ENCODE data around the gene RASGRP3.
A peak's percentile ranks its signal among the peaks of the same experiment; 100 is the strongest.

The RASGRP3 gene

GRCh38 chr2:33579227-33579626 lies 102.8 kb downstream of the RASGRP3 start:
- no peak for DNase-seq (ENCODE audit: low read depth, low spot score)

- DNase-seq (ENCODE audit: low read depth, low spot score): no peak
Measured at GRCh38 chr2:33581872-33582271, 105.4 kb downstream of the RASGRP3 start.

- peak; percentile 63 for DNase-seq (ENCODE audit: low read depth, low spot score)
Measured at GRCh38 chr2:33583194-33583938, 106.9 kb downstream of the RASGRP3 start.

GRCh38 chr2:33586766-33587165 lies 110.3 kb downstream of the RASGRP3 start:
- no peak for DNase-seq (ENCODE audit: low read depth, low spot score)

DNA sequence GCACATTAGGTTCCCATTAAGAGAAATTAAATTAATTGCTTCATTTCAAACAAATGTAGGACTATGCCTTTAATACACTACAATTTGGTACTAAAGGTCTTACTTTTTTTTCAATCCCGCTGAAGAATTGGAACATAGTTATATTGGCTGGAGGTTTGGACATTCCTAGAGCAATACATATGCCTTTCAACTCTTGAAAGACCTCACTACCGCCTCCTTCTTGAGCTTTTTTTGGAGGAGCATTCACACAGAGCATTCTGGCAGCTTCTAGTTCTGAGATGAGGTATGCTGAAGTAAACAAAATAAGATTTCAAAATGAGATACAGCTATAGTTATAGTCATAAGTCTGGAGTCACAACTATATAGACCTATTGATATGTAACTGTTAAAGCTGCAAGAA lies 111.8 kb downstream of the RASGRP3 start:
- no peak for DNase-seq (ENCODE audit: low read depth, low spot score)

DNA sequence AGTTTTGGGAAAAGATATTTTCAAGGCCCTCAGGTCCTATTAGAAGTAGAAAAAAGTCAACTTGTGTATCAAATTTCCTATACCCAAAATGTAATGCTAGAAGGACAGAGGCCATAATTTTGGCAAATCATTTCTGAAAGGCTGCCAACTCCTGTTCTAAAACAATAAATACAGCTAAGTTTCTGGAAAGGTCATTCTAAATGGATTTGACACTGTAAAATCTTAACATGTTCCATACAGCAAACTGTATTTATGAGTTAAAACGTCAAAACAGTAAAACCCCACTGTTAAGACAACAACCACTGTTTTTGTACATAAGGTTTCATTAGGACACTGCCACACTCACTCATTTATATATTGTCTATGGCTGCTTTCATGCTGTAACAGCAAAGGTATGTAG lies 113.0 kb downstream of the RASGRP3 start:
- no peak for DNase-seq (ENCODE audit: low read depth, low spot score)

GRCh38 chr2:33595385-33595784 lies 118.9 kb downstream of the RASGRP3 start:
- no peak for DNase-seq (ENCODE audit: low read depth, low spot score)

GRCh38 chr2:33597026-33597425 lies 120.6 kb downstream of the RASGRP3 start:
- DNase-seq (ENCODE audit: low read depth, low spot score): no peak

GRCh38 chr2:33598561-33599174 lies 122.2 kb downstream of the RASGRP3 start:
- peak; percentile 69 for DNase-seq (ENCODE audit: low read depth, low spot score)

DNA sequence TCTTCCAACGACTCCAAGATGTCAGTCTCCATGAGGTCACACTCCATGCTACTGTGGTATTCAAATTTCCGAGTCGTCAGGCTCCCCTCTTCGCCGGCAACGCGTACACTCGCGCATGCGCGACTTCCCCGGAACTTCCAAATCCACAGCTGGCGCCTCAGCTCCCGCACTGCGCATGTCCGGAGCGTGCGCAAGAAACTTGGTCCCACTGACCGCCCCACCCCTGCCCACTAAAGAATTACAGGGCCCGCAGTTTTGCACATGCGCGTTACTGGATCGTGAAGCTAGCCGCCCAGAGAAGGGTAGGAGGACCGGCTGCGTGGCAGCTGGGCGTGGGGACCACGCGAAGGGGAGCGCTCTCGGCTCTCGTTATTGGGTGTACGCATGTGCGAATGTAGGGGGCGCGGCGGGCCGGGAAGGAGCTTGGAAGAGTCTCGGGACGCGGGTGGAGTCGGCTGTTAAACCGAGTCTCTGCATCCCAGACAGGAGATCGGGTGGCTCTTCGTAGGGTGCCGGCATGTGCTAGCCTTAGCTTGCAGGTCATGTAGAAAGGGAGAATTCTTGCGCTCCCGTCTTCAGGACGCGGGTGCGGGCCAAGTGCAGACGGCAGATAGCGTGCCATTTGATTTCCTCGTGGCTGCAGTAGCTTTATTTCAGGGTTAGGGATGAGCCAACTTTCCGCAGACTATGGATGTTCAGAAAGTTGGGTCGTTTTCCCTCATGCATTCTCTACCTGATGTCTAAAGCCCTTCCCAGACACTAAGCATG lies 122.9 kb downstream of the RASGRP3 start, which contains the start of gene FAM98A:
Gene FAM98A (minus strand): TSS at position 125 of the 768 bp plus-strand sequence. CDS start 78 bp downstream, at position 47.
- DNase-seq (ENCODE audit: low read depth, low spot score): peak; percentile 100

DNA sequence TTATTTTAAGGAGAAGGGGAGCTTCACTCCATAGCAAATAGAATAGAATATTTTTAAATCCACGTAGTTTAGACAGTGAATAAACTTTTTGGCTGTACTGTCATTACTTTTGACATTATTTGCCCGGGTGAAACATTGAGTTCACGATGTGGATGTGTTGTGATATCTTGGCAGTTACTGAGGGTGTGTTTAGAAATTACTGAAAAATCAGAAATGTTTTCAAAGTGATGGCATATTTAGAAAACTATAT lies 123.4 kb downstream of the RASGRP3 start:
- no peak for DNase-seq (ENCODE audit: low read depth, low spot score)

- no peak for DNase-seq (ENCODE audit: low read depth, low spot score)
Measured at GRCh38 chr2:33602201-33602830, 125.9 kb downstream of the RASGRP3 start.

DNA sequence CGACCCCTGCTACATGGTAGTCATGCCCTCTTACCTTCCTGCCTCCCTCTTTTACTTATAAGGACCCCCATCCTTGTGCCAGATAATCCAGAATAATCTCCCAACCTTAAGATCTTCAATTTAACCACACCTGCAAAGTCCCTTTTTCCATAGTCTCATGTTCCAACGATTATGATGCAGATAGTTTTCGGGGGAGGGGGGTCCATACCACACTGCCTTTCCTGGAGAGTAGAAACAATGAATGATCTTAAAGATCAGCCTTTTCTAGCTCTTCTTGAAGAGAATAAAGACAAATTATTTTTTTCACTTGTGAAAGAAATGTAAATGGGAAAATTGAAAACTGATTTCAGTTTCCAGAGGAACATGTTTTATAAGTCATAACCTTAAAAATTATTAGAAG lies 127.0 kb downstream of the RASGRP3 start:
- DNase-seq (ENCODE audit: low read depth, low spot score): no peak

DNA sequence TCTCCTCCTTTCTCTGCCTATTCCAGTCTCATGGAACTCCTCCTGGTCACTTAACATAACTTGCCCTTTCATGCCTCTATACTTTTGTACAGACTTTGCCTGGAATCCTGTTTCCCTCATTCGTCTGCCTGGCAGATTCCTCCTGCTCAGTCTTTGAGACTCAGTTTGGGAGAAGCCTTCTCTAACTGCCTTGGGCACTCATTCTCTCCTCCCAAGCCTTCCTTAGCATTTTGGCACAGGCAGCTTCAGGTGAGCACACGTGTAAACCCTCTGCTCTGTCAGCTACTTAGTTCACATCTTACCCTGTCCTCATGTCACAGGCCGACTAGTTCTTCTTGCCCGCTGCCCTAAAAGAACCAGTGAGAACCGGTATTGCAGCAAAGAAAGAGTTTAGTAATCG lies 128.6 kb downstream of the RASGRP3 start:
- no peak for DNase-seq (ENCODE audit: low read depth, low spot score)

GRCh38 chr2:33606100-33606499 lies 129.7 kb downstream of the RASGRP3 start:
- DNase-seq (ENCODE audit: low read depth, low spot score): no peak

- DNase-seq (ENCODE audit: low read depth, low spot score): no peak
Measured at GRCh38 chr2:33606622-33607021, 130.2 kb downstream of the RASGRP3 start.

DNA sequence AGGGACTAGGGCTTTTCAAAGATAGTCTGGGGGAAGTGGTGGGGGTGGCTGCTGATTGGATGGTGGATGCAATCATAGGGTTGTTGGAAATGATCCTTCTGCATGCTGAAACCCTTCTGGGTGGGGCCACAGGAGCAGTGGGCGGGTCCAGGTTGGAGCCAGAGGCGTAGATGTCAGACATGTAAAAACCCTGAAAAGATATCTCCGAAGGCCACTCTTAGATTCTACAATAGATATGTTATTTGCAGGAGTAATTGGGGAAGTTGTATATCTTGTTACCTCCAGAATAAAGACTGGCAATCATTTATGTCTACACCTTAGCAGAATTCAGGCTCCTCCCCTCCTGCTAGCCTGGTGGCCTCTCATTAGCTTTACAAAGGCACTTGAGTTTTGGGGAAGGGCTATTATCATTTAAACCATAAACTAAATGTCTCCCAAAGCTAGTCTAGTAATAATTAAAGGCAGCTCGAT lies 130.8 kb downstream of the RASGRP3 start:
- DNase-seq (ENCODE audit: low read depth, low spot score): no peak

DNA sequence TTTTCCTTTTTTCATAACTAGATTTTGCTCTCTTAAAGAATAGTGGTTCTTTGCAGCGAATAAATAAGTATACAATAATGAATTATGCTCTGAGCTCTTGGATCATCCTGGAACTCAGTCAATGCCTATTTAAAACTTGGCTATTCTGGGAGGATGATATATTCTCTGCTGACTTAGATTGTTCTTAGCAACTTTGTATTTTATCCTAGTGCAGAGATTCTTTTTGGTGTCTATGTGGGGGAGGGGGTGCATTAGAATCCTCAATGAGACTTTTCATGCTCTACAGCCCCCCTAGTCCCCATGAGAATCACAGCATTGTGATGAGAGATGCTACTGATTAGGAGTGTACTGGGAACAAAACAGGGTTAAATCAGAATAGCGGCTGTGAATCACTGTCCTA lies 131.5 kb downstream of the RASGRP3 start:
- no peak for DNase-seq (ENCODE audit: low read depth, low spot score)

DNA sequence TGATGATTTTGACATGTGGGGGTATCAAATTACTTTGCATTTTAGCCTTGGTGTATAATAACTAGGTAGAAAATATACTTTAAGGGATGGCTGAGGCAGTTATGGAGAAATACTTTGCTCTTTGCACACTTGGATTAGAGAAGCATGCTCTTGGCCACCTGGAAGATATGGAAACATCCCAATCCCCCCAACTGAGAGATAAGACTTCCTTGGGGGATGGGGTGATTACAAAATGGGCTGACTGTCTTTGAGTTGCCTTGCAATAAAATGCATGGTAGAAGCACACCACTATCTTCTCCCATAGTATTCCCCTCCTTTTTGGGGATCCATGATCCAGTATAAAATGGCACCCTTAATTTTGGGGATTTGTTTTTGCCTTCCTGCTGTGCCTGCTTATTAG lies 137.7 kb downstream of the RASGRP3 start:
- no peak for DNase-seq (ENCODE audit: low read depth, low spot score)

Measured in astrocyte of the hippocampus (primary cell).